Mesenchymal stem cell (in vitro differentiated cells and primary cell): ENCODE measurements around the gene LYZL2.
"Not testable (repeated sequence)": the region's sequence is repeated elsewhere in the genome, so short reads cannot be mapped to it uniquely, and the experiment has no call there.

ENCODE experiments used
- DNase-seq: peaks from one replicate; pipeline ENCODE4 v3.0.0-alpha.2; 2013
- H2AFZ ChIP-seq: one replicate; pipeline ENCODE4 v1.6.1; 2013; ENCODE audit warnings: low read depth, mild to moderate bottlenecking, control low read depth, inconsistent platforms, low read length, moderate library complexity
- H2AK5ac ChIP-seq: 2 replicates; pipeline ENCODE4 v1.6.1; 2013; ENCODE audit warnings: low read length, moderate library complexity, mild to moderate bottlenecking, inconsistent platforms; ENCODE audit not compliant: severe bottlenecking
- H2BK120ac ChIP-seq: one replicate; pipeline ENCODE4 v1.6.1; 2013; ENCODE audit warnings: low read depth, mild to moderate bottlenecking, inconsistent platforms, low read length, moderate library complexity
- H2BK12ac ChIP-seq, 2 experiments: one replicate each; pipeline ENCODE4 v1.6.1; 2013; ENCODE audit warnings: inconsistent platforms in 2 of 2, low read length in 2 of 2, mild to moderate bottlenecking in 2 of 2, moderate library complexity in 2 of 2, control low read depth in 1 of 2
- H2BK15ac ChIP-seq: one replicate; pipeline ENCODE4 v1.6.1; 2013; ENCODE audit warnings: mild to moderate bottlenecking, low read depth, inconsistent platforms; ENCODE audit not compliant: poor library complexity, severe bottlenecking
- H2BK5ac ChIP-seq: 2 replicates; pipeline ENCODE4 v1.6.1; 2013; ENCODE audit warnings: low read depth, mild to moderate bottlenecking, low read length, control low read depth, inconsistent platforms; ENCODE audit not compliant: poor library complexity, severe bottlenecking
- H3K14ac ChIP-seq, 2 experiments: one replicate each; pipeline ENCODE4 v1.6.1; 2013; ENCODE audit warnings: inconsistent platforms in 2 of 2, low read length in 2 of 2, control low read depth in 1 of 2, mild to moderate bottlenecking in 1 of 2, moderate library complexity in 1 of 2
- H3K18ac ChIP-seq, 2 experiments: one replicate each; pipeline ENCODE4 v1.6.1; 2013; ENCODE audit warnings: inconsistent platforms in 2 of 2, low read length in 2 of 2, control low read depth in 1 of 2, low read depth in 1 of 2, mild to moderate bottlenecking in 1 of 2
- H3K23ac ChIP-seq, 2 experiments: one replicate each; pipeline ENCODE4 v1.6.1; 2013; ENCODE audit warnings: inconsistent platforms in 2 of 2, low read length in 2 of 2, mild to moderate bottlenecking in 2 of 2, moderate library complexity in 2 of 2, control low read depth in 1 of 2
- H3K27ac ChIP-seq: 2 replicates; pipeline ENCODE4 v1.5.1; 2013; ENCODE audit warnings: mild to moderate bottlenecking, moderate library complexity, low read length, control low read depth, inconsistent platforms; ENCODE audit not compliant: poor library complexity, severe bottlenecking
- H3K27me3 ChIP-seq, 2 experiments: 2 replicates each; pipeline versions ENCODE4 v1.6.1 to v1.7.0; 2013; ENCODE audit warnings: low read length in 2 of 2, mild to moderate bottlenecking in 2 of 2, moderate library complexity in 2 of 2, control low read depth in 1 of 2, inconsistent platforms in 1 of 2; ENCODE audit not compliant: control insufficient read depth in 1 of 2, insufficient read depth in 1 of 2
- H3K36me3 ChIP-seq, 2 experiments: 2 replicates each; pipeline versions ENCODE4 v1.6.1 to v1.7.0; 2013; ENCODE audit warnings: low read length in 2 of 2, control low read depth in 1 of 2, inconsistent platforms in 1 of 2, low read depth in 1 of 2, mild to moderate bottlenecking in 1 of 2; ENCODE audit not compliant: insufficient read depth in 2 of 2, control insufficient read depth in 1 of 2
- H3K4ac ChIP-seq, 2 experiments: one replicate each; pipeline ENCODE4 v1.6.1; 2013; ENCODE audit warnings: inconsistent platforms in 2 of 2, low read length in 2 of 2, mild to moderate bottlenecking in 2 of 2, moderate library complexity in 2 of 2, control low read depth in 1 of 2, low read depth in 1 of 2
- H3K4me1 ChIP-seq: 2 replicates; pipeline ENCODE4 v1.6.1; 2013; ENCODE audit warnings: low read depth, low read length, control low read depth; ENCODE audit not compliant: control insufficient read depth, insufficient read depth
- H3K4me2 ChIP-seq: 2 replicates; pipeline ENCODE4 v1.6.1; 2013; ENCODE audit warnings: low read length, mild to moderate bottlenecking, inconsistent platforms; ENCODE audit not compliant: poor library complexity, severe bottlenecking
- H3K4me3 ChIP-seq, 2 experiments: 2 replicates each; pipeline versions ENCODE4 v1.5.1 to v1.7.0; 2013; ENCODE audit warnings: low read length in 2 of 2, mild to moderate bottlenecking in 2 of 2, control low read depth in 1 of 2, low read depth in 1 of 2; ENCODE audit not compliant: insufficient read depth in 1 of 2
- H3K79me1 ChIP-seq: replicated peaks from 2 replicates; pipeline ENCODE4 v1.6.1; 2013; ENCODE audit warnings: mild to moderate bottlenecking, control low read depth, low read length, inconsistent platforms; ENCODE audit not compliant: poor library complexity, severe bottlenecking
- H3K9ac ChIP-seq: 2 replicates; pipeline ENCODE4 v1.7.0; 2013; ENCODE audit warnings: mild to moderate bottlenecking, low read length, moderate library complexity
- H3K9me3 ChIP-seq: 2 replicates; pipeline ENCODE4 v1.7.0; 2013; ENCODE audit warnings: mild to moderate bottlenecking, low read length; ENCODE audit not compliant: control insufficient read depth
- H4K8ac ChIP-seq: one replicate; pipeline ENCODE4 v1.6.1; 2013; ENCODE audit warnings: inconsistent platforms, mild to moderate bottlenecking, low read length, moderate library complexity
- H4K91ac ChIP-seq: one replicate; pipeline ENCODE4 v1.6.1; 2013; ENCODE audit warnings: mild to moderate bottlenecking, low read length, inconsistent platforms
- WGBS: methylation state at CpG from one replicate; pipeline ENCODE4 v1.1.7; 2013; ENCODE audit warnings: mixed read lengths; 5-methylcytosine and 5-hydroxymethylcytosine counted together

LYZL2 gene

GRCh38 chr10:30667982-30668381, 38.4 kb upstream of the LYZL2 start:
- not testable (repeated sequence) for H3K4me1 ChIP-seq, H3K36me3 ChIP-seq, H4K8ac ChIP-seq, H3K4me2 ChIP-seq, H2AFZ ChIP-seq, H2BK15ac ChIP-seq, H2AK5ac ChIP-seq, H3K18ac ChIP-seq, H2BK5ac ChIP-seq, H3K79me1 ChIP-seq, H3K14ac ChIP-seq, H3K9ac ChIP-seq, H3K4ac ChIP-seq, H2BK12ac ChIP-seq, H3K27ac ChIP-seq, H3K4me3 ChIP-seq, DNase-seq, H3K9me3 ChIP-seq, H2BK120ac ChIP-seq, H3K23ac ChIP-seq, H4K91ac ChIP-seq, H3K27me3 ChIP-seq
- 58% methylated on average over 11 of the region's 11 CpGs for WGBS

GRCh38 chr10:30663403-30663802, 33.9 kb upstream of the LYZL2 start:
- not testable (repeated sequence) for H3K79me1 ChIP-seq, DNase-seq, H3K4me1 ChIP-seq, H3K23ac ChIP-seq, H2BK15ac ChIP-seq, H3K4ac ChIP-seq, H2BK12ac ChIP-seq, H4K8ac ChIP-seq, H3K36me3 ChIP-seq, H3K9ac ChIP-seq, H3K14ac ChIP-seq, H3K27me3 ChIP-seq, H2BK5ac ChIP-seq, H2BK120ac ChIP-seq, H2AK5ac ChIP-seq, H3K18ac ChIP-seq, H4K91ac ChIP-seq, H3K9me3 ChIP-seq, H3K4me3 ChIP-seq, H3K4me2 ChIP-seq, H3K27ac ChIP-seq, H2AFZ ChIP-seq
- 89% methylated on average over 5 of the region's 7 CpGs for WGBS

- no peaks in the 10 kb centered on the region for H3K9me3 ChIP-seq
- H3K36me3 ChIP-seq = no peaks in the 10 kb centered on the region
- H3K4me1 ChIP-seq = no peaks in the 10 kb centered on the region
- no peak for DNase-seq
- H3K18ac ChIP-seq = no peak overlapping the region
- no peaks in the 10 kb centered on the region for H3K79me1 ChIP-seq
- H3K9ac ChIP-seq = no peak overlapping the region
- H3K4me2 ChIP-seq = no peak overlapping the region
- H2BK5ac ChIP-seq = no peak overlapping the region
- H2BK15ac ChIP-seq = no peak overlapping the region
- no peak overlapping the region for H4K91ac ChIP-seq
- H3K14ac ChIP-seq = no peak overlapping the region
- peaks cover 0 to 3% of the 10 kb centered on the region in 2 experiments for H3K27me3 ChIP-seq
- no peak overlapping the region for H2BK12ac ChIP-seq
- no peak overlapping the region for H2AFZ ChIP-seq
- 95% methylated on average over 3 of the region's 6 CpGs for WGBS
- no peak overlapping the region for H3K4me3 ChIP-seq
- no peak overlapping the region for H2BK120ac ChIP-seq
- no peak overlapping the region for H4K8ac ChIP-seq
- no peak overlapping the region for H3K4ac ChIP-seq
- no peak overlapping the region for H3K23ac ChIP-seq
- no peak overlapping the region for H2AK5ac ChIP-seq
- no peak overlapping the region for H3K27ac ChIP-seq
Measured at GRCh38 chr10:30662814-30663213, 33.3 kb upstream of the LYZL2 start.

GRCh38 chr10:30660314-30660713, 30.8 kb upstream of the LYZL2 start:
- not testable (repeated sequence) for H2AK5ac ChIP-seq, H3K23ac ChIP-seq, H4K91ac ChIP-seq, H3K4me2 ChIP-seq, H3K14ac ChIP-seq, H2AFZ ChIP-seq, H3K9me3 ChIP-seq, H3K18ac ChIP-seq, H2BK5ac ChIP-seq, H2BK15ac ChIP-seq, H3K4ac ChIP-seq, H4K8ac ChIP-seq, H3K27ac ChIP-seq, H2BK120ac ChIP-seq, H3K4me3 ChIP-seq, H3K27me3 ChIP-seq, H2BK12ac ChIP-seq, H3K9ac ChIP-seq, H3K4me1 ChIP-seq, DNase-seq, H3K36me3 ChIP-seq, H3K79me1 ChIP-seq
- WGBS = 100% methylated on average over 1 of the region's 3 CpGs
